Measurements from ENCODE around the gene ZNF76. TPM values are rescaled to one million over a fixed set of nuclear protein-coding genes. Genes with fewer than 3 reads are reported as not detected.

ZNF76 gene
- total RNA-seq, 2 donors from 2014 or later: 39.5 to 75.5 TPM

- TF ChIP-seq POLR2A (IDR thresholded peaks at IDR 0.05) (no peak), POLR2AphosphoS5 (IDR thresholded peaks at IDR 0.05) (no peak), CTCF (IDR thresholded peaks at IDR 0.05) (no peak)
- Histone ChIP-seq H3K27ac (no peak overlapping the region), H3K4me1 (replicated peaks) (no peaks in the 10 kb centered on the region), H3K9me3 (no peaks in the 10 kb centered on the region), H3K4me3 (no peak overlapping the region), H3K27me3 (replicated peaks; ENCODE audit: insufficient read depth) (no peaks in the 10 kb centered on the region), H3K36me3 (no peaks in the 10 kb centered on the region)
- intact Hi-C loops (cut with DNase I): no loop called here
- 96% methylated on average over 6 of the region's 6 CpGs for WGBS
- DNase-seq (ENCODE audit: low spot score): no peak
Observed at GRCh38 chr6:35215665-35216411, 43.7 kb upstream of the ZNF76 start.

GRCh38 chr6:35216412-35216732 lies 43.2 kb upstream of the ZNF76 start:
- H3K9me3 ChIP-seq: no peaks in the 10 kb centered on the region
- H3K4me3 ChIP-seq: no peak overlapping the region
- H3K27ac ChIP-seq: no peak overlapping the region
- no peaks in the 10 kb centered on the region for H3K27me3 ChIP-seq (replicated peaks; ENCODE audit: insufficient read depth)
- H3K36me3 ChIP-seq: no peaks in the 10 kb centered on the region
- intact Hi-C loops (cut with DNase I): no loop called here
- no peak for DNase-seq (ENCODE audit: low spot score)
- TF ChIP-seq POLR2AphosphoS5 (IDR thresholded peaks at IDR 0.05): no peak
- no peak for TF ChIP-seq CTCF (IDR thresholded peaks at IDR 0.05)
- no peak for TF ChIP-seq POLR2A (IDR thresholded peaks at IDR 0.05)
- no peaks in the 10 kb centered on the region for H3K4me1 ChIP-seq (replicated peaks)
- WGBS: 91% methylated on average over 1 of the region's 1 CpG

- no peak overlapping the region for H3K27ac ChIP-seq
- TF ChIP-seq POLR2A (IDR thresholded peaks at IDR 0.05) (no peak), CTCF (IDR thresholded peaks at IDR 0.05) (no peak), POLR2AphosphoS5 (IDR thresholded peaks at IDR 0.05) (no peak)
- H3K36me3 ChIP-seq: no peaks in the 10 kb centered on the region
- no peaks in the 10 kb centered on the region for H3K9me3 ChIP-seq
- H3K4me1 ChIP-seq (replicated peaks): no peaks in the 10 kb centered on the region
- DNase-seq (ENCODE audit: low spot score): no peak
- no peaks in the 10 kb centered on the region for H3K27me3 ChIP-seq (replicated peaks; ENCODE audit: insufficient read depth)
- H3K4me3 ChIP-seq: no peak overlapping the region
- 38% methylated on average over 13 of the region's 17 CpGs for WGBS
- intact Hi-C loops (cut with DNase I): no loop called here
Observed at GRCh38 chr6:35216851-35217811, 42.4 kb upstream of the ZNF76 start.

- DNase-seq (ENCODE audit: low spot score): no peak
- Histone ChIP-seq H3K27ac (no peak overlapping the region), H3K27me3 (replicated peaks; ENCODE audit: insufficient read depth) (no peaks in the 10 kb centered on the region), H3K4me3 (no peak overlapping the region), H3K4me1 (replicated peaks) (no peaks in the 10 kb centered on the region), H3K36me3 (no peaks in the 10 kb centered on the region), H3K9me3 (no peaks in the 10 kb centered on the region)
- WGBS: 32% methylated on average over 4 of the region's 4 CpGs
- TF ChIP-seq POLR2AphosphoS5 (IDR thresholded peaks at IDR 0.05) (no peak), CTCF (IDR thresholded peaks at IDR 0.05) (no peak), POLR2A (IDR thresholded peaks at IDR 0.05) (no peak)
- intact Hi-C loops (cut with DNase I): no loop called here
Observed at GRCh38 chr6:35218021-35218420, 41.5 kb upstream of the ZNF76 start.
